ENCODE measurements around the gene TMCC1.

DNA sequence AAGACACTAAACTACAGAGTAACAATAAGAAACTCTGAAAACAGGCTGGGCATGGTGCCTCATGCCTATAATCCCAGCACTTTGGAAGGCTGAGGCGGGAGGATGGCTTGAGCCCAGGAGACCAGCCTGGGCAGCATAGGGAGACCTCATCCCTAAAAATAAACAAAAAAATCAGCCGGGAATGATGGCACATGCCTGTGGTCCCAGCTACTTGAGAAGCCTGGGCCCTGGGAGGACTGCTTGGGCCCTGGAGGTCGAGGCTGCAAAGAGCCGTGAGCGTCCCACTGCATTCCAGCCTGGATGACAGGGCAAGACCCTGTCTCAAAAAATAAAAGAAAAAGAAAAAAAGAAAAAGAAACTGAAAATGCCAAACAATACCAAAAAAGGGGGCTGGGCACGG lies 55.4 kb downstream of the TMCC1 start:
- TF ChIP-seq, protein P1, sequence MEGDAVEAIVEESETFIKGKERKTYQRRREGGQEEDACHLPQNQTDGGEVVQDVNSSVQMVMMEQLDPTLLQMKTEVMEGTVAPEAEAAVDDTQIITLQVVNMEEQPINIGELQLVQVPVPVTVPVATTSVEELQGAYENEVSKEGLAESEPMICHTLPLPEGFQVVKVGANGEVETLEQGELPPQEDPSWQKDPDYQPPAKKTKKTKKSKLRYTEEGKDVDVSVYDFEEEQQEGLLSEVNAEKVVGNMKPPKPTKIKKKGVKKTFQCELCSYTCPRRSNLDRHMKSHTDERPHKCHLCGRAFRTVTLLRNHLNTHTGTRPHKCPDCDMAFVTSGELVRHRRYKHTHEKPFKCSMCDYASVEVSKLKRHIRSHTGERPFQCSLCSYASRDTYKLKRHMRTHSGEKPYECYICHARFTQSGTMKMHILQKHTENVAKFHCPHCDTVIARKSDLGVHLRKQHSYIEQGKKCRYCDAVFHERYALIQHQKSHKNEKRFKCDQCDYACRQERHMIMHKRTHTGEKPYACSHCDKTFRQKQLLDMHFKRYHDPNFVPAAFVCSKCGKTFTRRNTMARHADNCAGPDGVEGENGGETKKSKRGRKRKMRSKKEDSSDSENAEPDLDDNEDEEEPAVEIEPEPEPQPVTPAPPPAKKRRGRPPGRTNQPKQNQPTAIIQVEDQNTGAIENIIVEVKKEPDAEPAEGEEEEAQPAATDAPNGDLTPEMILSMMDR (conservative IDR thresholded peaks at IDR 0.05; ENCODE audit: low read length), result no peak
- TF ChIP-seq EZH2phosphoT487 (IDR thresholded peaks at IDR 0.05; ENCODE audit: borderline replicate concordance), result no peak
